HG02571 (cell line): ENCODE data around the gene SLC25A1.

ENCODE experiments used
- ATAC-seq: cut with Tn5 transposase; IDR thresholded peaks from one replicate; pipeline ENCODE4 v1.9.1; 2021; ENCODE audit warnings: mild to moderate bottlenecking, moderate library complexity; ENCODE audit not compliant: unreplicated experiment

Gene SLC25A1

DNA sequence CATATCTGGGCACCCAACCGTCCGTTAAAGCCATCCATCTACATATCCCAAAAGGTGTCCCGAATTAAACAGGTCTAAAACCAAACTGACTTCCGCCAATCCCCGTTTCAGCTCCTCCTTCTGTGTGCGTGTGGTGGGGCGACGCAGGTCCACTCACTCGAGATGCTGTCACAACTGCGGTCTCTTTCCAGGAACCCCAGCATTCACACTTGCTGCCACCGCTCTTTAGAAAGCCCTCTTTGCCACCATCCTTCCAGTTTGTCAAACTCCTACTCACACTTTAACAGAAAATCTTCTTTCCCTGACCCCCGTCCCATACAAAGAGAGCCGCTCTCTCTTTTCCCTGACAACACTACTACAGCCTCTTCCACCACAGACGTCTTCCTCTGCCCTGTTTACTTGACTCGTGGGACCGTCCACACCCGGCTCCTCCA, 34.6 kb downstream of the SLC25A1 start:
- no peak for ATAC-seq

DNA sequence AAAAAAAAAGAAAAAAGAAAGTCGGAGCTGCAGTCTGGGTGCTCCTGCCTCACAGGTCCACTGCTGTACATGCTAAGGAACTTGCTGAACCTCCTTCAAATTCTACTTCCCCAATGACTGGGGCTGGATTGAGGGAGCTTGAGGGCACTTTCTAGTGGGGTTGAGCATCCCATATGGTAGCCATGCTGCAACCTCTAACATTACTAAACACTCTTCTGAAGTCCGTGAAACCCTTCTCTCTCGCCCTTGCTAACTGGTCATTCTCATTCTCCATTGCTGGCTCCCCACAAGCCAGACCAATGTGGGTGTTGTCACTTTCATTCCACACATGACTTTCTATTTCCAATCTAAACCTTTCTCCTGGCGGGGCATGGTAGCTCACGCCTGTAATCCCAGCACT, 35.3 kb downstream of the SLC25A1 start:
- ATAC-seq = no peak

DNA sequence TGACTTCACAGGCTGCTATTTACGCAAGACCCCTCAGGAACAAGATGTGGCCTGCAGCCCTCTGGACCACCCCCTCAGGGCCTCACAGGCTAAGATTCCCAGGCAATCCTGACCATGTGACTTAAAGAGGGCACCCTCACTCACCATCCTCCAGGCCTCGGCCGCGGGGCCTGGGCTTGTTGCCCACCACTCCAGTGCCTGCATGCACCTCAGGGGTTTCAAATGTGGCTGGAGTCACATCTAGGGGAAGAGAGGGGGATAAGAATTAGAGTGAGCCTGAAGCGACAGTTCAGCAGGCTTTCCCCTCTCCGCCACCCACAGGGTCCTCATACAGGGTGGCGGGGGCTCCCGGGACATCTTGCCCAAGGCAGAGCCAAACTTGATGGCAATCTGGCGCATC, 36.1 kb downstream of the SLC25A1 start:
- ATAC-seq = no peak

DNA sequence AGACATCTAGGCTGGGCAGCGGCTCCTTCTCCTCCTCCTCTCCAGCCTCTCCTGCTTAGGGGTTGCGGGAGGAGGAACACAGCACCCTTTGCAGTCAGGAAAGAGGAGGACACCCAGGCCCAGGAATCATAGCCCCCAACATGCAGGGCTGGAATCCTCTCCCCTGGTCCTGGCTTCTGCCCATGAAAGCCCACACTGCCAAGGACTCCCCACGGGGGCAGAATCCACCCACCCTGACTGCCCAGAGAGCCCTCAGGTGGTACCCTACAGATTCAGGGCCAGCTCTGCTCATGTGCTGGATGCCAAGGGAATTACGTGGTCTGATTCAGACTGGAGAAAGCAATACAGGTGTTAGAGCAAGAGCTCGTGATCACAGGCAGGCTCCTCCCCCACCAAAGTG, 38.6 kb downstream of the SLC25A1 start:
- no peak for ATAC-seq

DNA sequence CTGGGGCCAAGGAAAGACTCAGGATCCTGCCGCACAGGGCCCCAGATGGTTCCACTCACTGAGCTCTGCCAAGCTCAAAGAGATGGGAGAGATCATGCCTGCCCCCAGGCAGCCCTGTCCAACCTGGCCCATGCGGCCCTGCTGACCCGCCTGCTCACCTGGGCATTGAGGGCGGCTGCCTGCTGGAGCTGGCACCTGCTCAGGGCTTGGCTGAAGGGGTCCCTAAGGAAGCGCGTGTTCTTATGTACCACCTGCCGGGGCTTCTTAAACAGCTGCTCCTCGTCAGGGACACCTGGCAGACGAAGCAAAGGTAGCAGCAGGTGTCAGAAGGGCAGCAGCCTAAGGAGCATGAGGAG, 39.6 kb downstream of the SLC25A1 start:
- ATAC-seq = no peak

DNA sequence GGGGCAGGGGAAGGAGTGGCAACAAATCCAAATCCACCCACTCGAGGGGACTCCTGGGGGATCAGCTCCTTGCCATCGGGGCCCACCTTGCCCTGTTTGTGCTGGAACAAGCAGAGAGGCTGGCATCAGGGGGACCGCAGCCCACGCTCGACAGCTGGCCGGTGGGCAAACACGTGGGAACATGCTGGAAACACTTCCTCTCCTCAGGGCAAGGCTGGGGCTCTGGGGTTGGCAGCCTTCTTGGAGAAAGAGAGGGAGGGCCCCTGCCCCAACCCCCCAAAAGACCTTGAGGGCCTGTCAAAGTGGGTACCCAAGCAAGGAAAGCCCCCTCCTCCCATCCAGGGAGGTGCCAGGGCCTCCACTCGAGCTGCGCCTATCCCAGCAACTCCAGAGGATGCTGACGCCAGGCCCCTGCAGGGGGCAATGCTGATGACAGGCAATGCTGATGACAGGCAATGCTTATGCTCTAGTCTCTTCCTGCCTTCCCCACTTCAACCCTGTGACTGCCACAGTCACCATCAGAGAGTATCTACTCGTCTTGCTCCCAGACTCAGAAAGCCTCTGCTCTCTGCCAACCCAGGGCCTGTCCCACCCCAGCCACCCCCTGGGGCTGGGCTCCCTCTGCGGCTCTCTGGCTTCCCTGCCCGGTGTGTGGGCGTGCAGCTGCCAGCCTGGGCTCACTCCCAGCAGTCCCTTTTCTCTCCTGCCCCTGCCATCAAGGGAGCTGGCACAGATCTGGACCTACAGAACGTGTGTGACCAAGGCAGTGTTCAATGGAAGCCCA, 40.1 kb downstream of the SLC25A1 start:
- ATAC-seq = no peak

DNA sequence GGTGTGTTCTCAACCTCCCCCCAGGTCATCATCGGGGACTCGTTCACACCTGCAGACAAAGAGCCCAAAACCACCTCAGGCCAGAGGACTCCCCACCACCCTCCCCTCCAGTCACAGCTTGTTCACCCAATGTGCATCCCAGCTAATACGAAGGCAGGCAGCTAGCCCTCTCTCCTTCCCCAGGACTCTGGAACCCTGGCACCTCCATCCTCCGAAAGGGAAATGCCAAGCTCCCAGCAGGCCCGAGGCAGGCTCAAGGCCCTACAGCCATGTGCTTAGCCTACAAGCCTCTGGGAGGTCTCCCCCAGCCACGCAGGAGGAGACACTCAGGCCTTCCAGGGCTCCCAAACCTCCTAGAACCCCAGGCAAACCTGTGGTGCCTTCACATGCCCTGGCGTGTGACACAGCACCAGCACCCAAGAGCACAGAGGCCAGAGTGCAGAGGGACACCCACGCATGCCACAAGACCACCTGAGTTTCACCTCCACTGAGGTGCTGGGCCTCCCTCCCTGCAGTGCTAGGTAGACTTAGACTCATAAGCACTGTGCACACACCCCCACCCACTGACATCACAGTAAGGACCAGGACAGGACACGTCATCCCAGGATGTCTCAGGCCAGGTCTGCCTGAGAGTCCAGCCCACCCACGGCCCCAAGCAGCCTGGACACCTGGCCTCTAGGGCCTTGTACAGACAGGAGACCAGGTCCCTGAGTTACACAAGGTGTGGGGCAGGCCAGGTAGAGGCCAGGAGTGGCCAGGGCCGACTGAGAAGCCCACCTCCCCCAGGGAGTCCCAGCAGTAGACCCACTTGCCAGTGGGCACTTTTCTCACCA, 40.9 kb downstream of the SLC25A1 start:
- no peak for ATAC-seq

DNA sequence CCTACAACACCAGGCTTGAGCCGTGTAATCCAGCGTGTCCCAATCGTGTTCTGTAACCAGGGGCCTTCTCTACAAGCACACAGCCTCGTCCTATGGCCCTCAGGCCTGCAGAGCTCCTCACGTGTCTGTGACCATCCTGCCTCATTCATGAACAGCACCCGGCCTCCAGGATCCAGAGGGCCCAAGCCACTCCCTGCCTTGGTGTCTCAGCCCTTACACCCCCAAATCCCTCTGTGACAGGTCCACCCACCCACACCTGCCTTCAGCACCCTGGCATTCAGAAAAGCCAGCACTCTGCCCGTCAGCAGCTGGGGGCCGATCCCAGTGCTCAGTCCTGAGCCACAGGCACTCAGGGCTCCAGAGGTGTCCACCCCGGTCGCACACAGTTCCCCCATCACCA, 41.6 kb downstream of the SLC25A1 start:
- no peak for ATAC-seq

DNA sequence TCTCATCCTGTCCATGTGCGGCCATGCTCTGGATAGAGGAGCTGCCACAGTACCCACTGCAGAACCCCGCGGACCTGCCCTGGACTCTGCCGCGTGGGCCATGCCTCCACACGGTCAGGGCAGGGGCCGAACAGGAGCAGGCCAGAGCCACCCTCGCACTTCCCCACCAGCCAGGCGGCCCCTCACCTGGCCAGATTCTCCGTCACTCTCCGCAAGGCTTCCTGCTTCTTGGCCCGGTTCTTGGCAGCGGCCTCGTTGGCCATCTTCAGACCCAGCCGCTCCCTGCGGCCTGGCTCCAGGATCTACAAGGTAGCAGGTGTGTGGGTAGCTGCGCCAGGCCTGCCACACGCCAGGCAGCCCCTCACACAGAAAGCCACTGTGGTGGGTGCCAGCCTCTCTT, 43.7 kb downstream of the SLC25A1 start:
- ATAC-seq = no peak

DNA sequence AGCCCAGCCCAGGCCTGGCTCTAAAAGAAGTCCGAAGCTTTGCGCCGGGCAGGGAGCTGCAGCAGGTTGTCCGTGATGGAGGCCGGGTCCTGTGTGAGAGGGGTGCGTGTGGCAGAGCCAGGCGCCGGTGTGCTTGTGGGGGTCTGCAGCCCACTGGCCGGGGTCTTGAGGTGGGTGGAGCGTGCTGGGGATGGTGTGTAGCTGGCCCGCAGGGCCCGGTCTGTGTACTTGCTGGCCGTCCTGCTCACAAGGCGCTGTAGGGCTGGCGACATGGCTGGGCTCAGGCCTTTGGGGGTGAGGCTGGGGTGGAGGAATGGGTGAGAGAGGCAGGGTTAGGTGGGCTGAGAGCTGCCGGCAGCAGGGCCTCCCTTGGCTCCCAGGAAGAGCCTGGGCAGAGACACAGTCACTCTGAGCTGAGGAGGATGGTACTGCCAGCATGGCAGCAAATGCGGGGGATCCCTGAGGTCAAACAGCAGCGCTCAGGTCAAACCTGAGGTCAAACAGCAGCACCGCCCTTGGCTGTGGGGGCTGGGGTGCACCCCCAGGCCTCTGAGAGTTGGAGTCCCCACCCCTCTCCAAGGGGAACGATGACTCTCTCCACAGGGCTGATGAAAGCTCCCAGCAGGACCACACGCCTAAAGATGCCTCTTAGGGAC, 44.2 kb downstream of the SLC25A1 start:
- ATAC-seq = no peak

DNA sequence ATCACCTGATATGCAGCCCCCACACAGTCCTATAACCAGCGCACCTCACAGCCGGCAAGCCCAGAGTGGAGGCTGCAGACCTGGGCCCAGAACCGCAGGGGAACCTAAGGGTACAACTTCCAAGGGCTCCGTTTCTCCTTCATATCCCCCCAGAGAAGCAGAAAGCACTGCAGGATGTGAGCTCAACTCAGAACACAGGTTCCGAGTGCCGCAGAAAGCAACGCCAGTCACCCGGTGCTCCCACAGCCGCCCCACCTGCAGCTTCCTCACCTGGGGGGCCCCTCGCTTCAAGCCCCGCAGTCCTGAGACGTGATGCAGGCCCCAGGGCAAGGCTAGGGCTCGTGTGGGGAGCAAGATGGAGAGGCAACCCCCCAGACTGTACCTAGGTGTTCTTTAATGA, 45.0 kb downstream of the SLC25A1 start:
- no peak for ATAC-seq

DNA sequence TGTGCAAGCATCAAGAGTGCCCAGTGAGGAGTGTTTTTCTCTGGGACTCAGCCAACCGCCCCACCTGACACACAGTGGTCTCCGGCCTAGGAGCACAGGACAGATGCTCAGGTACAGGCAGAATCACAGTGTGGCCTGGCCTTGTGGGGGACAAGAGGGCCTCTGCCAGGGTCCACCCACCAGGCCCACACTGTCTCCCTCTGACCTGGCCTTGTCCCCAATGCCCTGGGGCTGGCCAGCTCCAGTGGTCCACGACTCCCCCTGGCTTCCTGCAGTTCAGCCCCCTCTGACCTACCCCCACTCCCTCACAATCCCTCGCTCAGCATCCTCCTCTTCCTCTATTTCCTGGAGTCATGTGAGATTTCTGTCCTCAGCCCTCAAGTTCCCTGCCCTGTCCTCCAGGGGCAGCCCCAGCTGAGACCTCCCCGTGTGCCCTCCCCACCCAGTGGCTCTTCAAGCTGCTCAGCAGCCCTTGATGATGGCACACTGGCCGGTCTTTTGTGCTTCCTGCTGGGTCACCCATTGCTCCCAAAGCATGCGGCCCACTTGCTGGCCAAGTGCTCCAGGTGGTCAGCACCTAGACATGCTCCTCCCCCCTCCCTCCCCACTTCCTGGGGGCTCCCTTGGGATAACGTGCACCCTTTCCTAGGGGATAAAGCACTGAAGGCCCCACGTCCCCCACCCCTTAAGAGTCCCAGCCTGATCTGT, 45.7 kb downstream of the SLC25A1 start:
- ATAC-seq = no peak

DNA sequence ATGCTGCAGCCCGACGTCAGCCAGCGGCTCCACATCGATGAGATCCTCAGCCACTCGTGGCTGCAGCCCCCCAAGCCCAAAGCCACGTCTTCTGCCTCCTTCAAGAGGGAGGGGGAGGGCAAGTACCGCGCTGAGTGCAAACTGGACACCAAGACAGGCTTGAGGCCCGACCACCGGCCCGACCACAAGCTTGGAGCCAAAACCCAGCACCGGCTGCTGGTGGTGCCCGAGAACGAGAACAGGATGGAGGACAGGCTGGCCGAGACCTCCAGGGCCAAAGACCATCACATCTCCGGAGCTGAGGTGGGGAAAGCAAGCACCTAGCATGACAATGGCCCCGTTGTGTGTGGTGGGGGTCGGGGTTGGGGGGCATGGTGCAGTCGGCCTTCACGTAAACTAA, 46.4 kb downstream of the SLC25A1 start:
- ATAC-seq = no peak

DNA sequence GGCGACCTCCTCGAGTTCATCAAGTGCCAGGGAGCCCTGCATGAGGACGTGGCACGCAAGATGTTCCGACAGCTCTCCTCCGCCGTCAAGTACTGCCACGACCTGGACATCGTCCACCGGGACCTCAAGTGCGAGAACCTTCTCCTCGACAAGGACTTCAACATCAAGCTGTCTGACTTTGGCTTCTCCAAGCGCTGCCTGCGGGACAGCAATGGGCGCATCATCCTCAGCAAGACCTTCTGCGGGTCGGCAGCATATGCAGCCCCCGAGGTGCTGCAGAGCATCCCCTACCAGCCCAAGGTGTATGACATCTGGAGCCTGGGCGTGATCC, 46.9 kb downstream of the SLC25A1 start:
- ATAC-seq = no peak

DNA sequence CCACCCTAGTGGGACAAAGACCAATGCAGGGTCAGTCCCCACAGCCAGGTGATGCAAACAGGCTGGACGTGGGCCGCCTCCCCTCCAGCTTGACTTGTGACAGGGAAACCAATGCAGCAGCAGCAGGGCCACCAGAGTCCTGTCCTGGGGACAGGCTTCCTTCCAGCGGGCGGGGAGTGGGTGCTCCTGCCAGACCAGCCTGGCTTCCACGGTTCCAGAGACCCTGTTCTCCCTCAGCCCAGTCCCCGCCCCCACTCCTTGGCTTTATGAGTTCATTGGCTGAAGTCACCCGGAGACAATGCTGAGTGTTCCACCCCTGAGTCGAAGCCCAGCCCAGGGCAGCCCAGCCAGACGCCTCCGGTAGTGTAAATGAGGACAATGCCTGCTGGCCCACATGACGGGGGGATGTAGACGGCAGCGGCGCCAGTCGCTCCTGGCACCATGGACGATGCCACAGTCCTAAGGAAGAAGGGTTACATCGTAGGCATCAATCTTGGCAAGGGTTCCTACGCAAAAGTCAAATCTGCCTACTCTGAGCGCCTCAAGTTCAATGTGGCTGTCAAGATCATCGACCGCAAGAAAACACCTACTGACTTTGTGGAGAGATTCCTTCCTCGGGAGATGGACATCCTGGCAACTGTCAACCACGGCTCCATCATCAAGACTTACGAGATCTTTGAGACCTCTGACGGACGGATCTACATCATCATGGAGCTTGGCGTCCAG, 47.4 kb downstream of the SLC25A1 start, which contains the start of gene TSSK2:
Gene TSSK2 (plus strand): TSS at position 350 of the 726 bp plus-strand sequence. CDS start 92 bp downstream, at position 442.
- no peak for ATAC-seq

DNA sequence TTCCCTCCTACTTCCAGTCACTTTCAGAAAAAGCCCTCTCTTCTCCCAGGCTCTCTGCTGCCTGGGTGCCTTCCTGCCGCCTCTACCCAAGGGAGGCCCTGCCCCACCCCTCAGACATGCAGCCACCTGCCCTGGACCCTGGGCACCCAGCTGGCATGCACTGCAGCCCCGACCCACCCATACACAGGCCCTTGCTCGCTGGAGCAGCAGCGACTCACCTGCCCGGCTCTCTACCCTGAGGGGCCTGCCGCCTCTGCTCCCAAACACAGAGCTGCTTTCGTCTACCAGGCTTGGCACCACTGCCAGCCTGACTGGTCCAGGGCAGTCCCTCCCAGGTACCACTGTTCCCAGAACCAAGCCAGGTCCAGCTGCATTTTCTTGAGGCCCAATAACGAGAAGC, 48.7 kb downstream of the SLC25A1 start:
- ATAC-seq = no peak

DNA sequence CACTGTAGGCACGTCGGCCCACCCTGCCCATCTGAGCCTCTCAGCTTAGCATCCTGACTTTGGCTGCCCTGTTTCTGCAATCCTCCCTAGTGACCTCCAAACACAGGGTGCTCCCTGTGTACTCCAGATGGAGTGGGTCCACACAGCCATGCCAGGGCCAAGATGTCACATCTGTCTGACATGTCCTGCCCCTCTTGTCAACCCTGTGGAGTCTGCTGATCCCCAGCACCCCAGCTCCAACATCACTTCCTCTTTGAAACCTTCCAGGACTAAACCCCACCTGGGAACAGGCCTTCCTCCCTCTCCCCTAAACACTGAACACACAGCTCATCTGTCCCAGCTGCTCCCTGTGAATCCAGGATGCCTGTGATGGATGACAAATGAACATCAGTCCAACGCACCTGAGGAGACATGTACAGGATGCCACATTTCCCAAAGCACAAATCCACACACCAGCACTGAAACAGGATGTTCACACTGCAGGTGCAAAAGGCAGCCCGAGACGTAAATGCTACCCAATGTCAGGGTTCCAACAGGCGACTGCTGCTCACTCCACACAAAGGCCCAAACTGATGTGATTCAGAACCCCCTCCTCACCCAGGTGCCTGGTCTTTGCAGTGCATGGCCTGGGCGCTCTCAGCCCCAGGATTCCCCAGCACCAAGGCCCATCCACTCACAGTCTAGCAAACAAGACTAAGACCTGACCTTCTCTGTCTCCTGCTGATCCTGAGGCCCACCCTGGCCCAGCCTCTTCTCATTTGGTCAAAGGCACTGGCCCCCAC, 49.4 kb downstream of the SLC25A1 start:
- no peak for ATAC-seq

DNA sequence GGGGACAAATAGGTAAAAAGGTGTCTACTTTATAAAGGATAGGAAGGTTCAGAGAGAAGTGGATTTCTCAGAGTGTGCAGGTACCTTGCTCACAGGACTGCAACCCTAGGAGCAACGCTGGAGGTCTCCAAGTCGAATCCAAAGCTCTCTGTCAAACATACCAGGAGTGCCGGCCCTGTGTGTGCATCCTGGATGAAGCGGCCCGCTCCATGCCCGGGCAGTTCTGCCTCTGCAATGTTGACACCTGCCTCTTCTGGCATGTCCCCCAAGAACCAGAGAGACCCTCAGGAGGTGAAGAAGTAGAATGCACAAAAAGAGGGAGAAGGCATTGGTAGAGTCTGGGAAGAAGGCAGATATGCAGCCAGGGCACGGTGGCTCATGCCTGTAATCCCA, 50.5 kb downstream of the SLC25A1 start:
- no peak for ATAC-seq

DNA sequence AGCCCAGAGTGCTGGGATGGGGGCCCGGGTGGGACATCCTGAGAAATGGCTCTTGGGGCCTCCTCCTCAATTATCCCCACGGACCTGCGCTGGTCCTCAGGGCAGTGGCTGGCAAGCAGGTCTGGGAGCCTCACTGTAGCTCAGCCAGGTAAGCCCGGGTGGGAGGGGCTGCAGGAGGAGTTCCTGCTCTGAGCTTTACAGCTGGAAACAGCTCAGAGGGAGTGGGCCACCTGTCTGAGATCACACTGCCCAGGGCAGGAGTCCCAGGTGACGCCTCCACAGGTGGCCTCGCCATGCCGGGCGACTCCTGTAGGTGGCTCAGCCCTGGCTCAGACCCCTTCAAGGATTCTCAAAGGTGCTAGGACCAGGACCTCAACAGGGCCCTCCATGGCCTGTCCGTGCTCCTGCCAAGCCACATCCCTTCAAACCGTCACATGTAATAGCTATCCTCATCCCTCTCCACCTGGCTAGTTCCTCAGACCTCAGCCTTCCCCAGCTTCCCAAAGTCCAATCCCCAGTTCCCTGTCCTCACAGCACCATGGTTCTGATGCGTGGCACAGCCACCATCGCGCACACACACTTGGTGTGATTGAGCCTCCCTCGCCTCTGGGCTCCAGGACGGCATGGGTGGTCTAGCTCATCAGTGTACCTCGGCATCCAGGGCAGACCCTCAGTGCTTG, 51.1 kb downstream of the SLC25A1 start:
- no peak for ATAC-seq
